HepG2 (cell line): ENCODE measurements around the gene TTBK1. TPM values are rescaled to one million over a fixed set of nuclear protein-coding genes. Genes with fewer than 3 reads are reported as not detected.

Source experiments
- ADNP ChIP-seq: sonication (generic); formaldehyde crosslinking; IDR thresholded peaks from 2 replicates; pipeline ENCODE4 v1.4.0; 2020; ENCODE audit warnings: missing genetic modification reagents
- HDAC1 ChIP-seq: sonication (generic); formaldehyde crosslinking; IDR thresholded peaks from 2 replicates; pipeline ENCODE4 v1.5.1; 2020; ENCODE audit warnings: mild to moderate bottlenecking, missing genetic modification reagents
- MEF2D ChIP-seq: sonication (generic); formaldehyde crosslinking; IDR thresholded peaks from 2 replicates; pipeline ENCODE4 v1.5.1; 2020; ENCODE audit warnings: mild to moderate bottlenecking, missing genetic modification reagents
- MIER2 ChIP-seq: IDR thresholded peaks from 2 replicates; pipeline ENCODE4 v1.6.1; 2016; ENCODE audit warnings: missing biosample characterization, missing genetic modification reagents
- PAWR ChIP-seq: sonication (generic); formaldehyde crosslinking; IDR thresholded peaks from 2 replicates; pipeline ENCODE4 v1.4.0; 2020; ENCODE audit warnings: missing genetic modification reagents, mild to moderate bottlenecking, borderline replicate concordance
- SAP130 ChIP-seq: IDR thresholded peaks from 2 replicates; pipeline ENCODE4 v1.6.1; 2016; ENCODE audit warnings: low read depth
- ZNF296 ChIP-seq: sonication (generic); formaldehyde crosslinking; conservative IDR thresholded peaks from 2 replicates; pipeline ENCODE4 v1.5.0; 2020; ENCODE audit warnings: mild to moderate bottlenecking, missing genetic modification reagents
- ZNF382 ChIP-seq: sonication (generic); formaldehyde crosslinking; IDR thresholded peaks from 2 replicates; pipeline ENCODE4 v1.5.0; 2020; ENCODE audit warnings: missing genetic modification reagents, mild to moderate bottlenecking, borderline replicate concordance
- ZNF530 ChIP-seq: sonication (generic); formaldehyde crosslinking; IDR thresholded peaks from 2 replicates; pipeline ENCODE4 v1.5.0; 2020; ENCODE audit warnings: low read depth, mild to moderate bottlenecking, missing genetic modification reagents
- ZNF562 ChIP-seq: sonication (generic); formaldehyde crosslinking; IDR thresholded peaks from 2 replicates; pipeline ENCODE4 v1.8.0; 2022; ENCODE audit warnings: missing genetic modification reagents, borderline replicate concordance
- ZNF7 ChIP-seq: IDR thresholded peaks from 2 replicates; pipeline ENCODE4 v1.6.1; 2016; ENCODE audit warnings: missing biosample characterization, missing genetic modification reagents
- polyA plus RNA-seq, 8 experiments: library from polyadenylated mRNA; depleted of rRNA in 3 of 8; stranded (reverse) in 7 of 8; unstranded in 1 of 8; fragments of >200 nt; fragmentation: Illumina TruSeq in 4 of 8; extraction: Trizol in 4 of 8; gene quantifications; 2 replicates each; pipeline versions ENCODE4 v1.2.1 to v1.2.3, GENCODE V29; 2011 to 2016; ENCODE audit warnings: low read depth in 4 of 8, missing spikeins in 1 of 8, mixed read lengths in 1 of 8; ENCODE audit not compliant: insufficient read depth in 1 of 8
- total RNA-seq, 5 experiments: library from RNA; depleted of rRNA; stranded (reverse); fragments of >200 nt; fragmentation: Illumina TruSeq; extraction: Trizol; gene quantifications; 2 replicates each; pipeline ENCODE4 v1.2.3, GENCODE V29; 2016; ENCODE audit warnings: low read depth in 1 of 5
- TF ChIP-seq, protein P1 (sequence below): IDR thresholded peaks from 2 replicates; pipeline ENCODE4 v1.6.1; 2016; ENCODE audit warnings: missing genetic modification reagents, missing compliant biosample characterization
- TF ChIP-seq, protein P2 (sequence below): IDR thresholded peaks from 2 replicates; pipeline ENCODE4 v1.6.1; 2016; ENCODE audit warnings: low read depth, control low read depth
- TF ChIP-seq, protein P3 (sequence below): sonication (generic); formaldehyde crosslinking; IDR thresholded peaks from 2 replicates; pipeline ENCODE4 v1.4.0; 2020; ENCODE audit warnings: missing genetic modification reagents, borderline replicate concordance
- TF ChIP-seq, protein P4 (sequence below): sonication (generic); formaldehyde crosslinking; IDR thresholded peaks from 2 replicates; pipeline ENCODE4 v1.8.0; 2022; ENCODE audit warnings: missing genetic modification reagents, low read depth, mild to moderate bottlenecking, borderline replicate concordance
- TF ChIP-seq, protein P5 (sequence below): sonication (generic); formaldehyde crosslinking; IDR thresholded peaks from 2 replicates; pipeline ENCODE4 v1.4.0; 2020; ENCODE audit warnings: missing genetic modification reagents, mild to moderate bottlenecking, borderline replicate concordance

The TTBK1 gene
- total and polyA plus RNA-seq, 2 of the 13 experiments (the other 11 are each of a cell fraction or from before 2014, with no cell fraction given) = 0.24 to 0.33 TPM

DNA sequence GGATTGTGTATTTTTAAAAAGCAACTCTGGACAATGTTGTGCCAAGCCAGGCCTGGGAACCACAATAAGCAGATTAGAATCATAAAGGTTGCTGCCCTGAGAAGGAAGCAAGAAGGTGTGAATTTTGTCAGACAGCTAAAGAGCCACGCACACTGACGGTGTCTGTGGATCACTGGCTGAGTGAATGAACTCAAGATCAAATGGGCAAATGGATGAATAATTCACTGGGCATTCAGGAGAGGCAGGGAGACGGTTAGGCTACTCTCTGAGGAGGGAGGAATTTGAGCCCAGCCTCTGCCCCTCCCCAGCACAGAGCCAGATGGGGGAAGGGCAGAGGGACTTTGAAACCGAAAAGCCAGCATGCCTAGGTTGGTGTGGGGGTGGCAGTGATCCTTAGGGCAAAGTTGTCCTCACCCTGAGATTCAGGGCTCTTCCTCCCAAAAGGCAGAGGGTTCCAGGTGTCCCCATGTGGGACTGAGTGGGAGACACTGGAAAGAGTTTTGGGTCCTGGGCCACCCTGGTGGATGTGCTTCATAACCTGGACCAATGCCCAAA, 35.3 kb downstream of the TTBK1 start (continued):
- TF ChIP-seq, protein P1, sequence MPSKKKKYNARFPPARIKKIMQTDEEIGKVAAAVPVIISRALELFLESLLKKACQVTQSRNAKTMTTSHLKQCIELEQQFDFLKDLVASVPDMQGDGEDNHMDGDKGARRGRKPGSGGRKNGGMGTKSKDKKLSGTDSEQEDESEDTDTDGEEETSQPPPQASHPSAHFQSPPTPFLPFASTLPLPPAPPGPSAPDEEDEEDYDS (CRISPR knock-in tag) = peak; percentile 1; the same call in 1 of the 2 replicates
- TF ChIP-seq ZNF296 (CRISPR knock-in tag) (no peak), MEF2D (CRISPR knock-in tag) (peak; percentile 81), HDAC1 (CRISPR knock-in tag) (peak; percentile 41), ZNF382 (no peak), ZNF7 (no peak), ZNF562 (CRISPR knock-in tag) (no peak), MIER2 (CRISPR knock-in tag) (no peak), SAP130 (CRISPR knock-in tag) (peak; percentile 44), ZNF530 (CRISPR knock-in tag) (no peak), PAWR (CRISPR knock-in tag) (no peak), ADNP (CRISPR knock-in tag) (no peak)
- TF ChIP-seq, protein P2, sequence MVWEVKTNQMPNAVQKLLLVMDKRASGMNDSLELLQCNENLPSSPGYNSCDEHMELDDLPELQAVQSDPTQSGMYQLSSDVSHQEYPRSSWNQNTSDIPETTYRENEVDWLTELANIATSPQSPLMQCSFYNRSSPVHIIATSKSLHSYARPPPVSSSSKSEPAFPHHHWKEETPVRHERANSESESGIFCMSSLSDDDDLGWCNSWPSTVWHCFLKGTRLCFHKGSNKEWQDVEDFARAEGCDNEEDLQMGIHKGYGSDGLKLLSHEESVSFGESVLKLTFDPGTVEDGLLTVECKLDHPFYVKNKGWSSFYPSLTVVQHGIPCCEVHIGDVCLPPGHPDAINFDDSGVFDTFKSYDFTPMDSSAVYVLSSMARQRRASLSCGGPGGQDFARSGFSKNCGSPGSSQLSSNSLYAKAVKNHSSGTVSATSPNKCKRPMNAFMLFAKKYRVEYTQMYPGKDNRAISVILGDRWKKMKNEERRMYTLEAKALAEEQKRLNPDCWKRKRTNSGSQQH (CRISPR knock-in tag) = no peak; the same call in 1 of the 2 replicates
- TF ChIP-seq, protein P3, sequence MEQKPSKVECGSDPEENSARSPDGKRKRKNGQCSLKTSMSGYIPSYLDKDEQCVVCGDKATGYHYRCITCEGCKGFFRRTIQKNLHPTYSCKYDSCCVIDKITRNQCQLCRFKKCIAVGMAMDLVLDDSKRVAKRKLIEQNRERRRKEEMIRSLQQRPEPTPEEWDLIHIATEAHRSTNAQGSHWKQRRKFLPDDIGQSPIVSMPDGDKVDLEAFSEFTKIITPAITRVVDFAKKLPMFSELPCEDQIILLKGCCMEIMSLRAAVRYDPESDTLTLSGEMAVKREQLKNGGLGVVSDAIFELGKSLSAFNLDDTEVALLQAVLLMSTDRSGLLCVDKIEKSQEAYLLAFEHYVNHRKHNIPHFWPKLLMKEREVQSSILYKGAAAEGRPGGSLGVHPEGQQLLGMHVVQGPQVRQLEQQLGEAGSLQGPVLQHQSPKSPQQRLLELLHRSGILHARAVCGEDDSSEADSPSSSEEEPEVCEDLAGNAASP (CRISPR knock-in tag) = 0 out of 2 replicates have a peak, but pooled peaks have one; percentile 14
- TF ChIP-seq, protein P4, sequence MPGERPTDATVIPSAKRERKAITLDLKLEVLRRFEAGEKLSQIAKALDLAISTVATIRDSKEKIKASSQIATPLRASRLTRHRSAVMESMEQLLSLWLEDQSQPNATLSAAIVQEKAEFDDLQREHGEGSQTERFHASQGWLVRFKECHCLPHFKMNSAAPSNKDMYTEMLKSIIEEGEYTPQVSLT (CRISPR knock-in tag) = no peak
- TF ChIP-seq, protein P5, sequence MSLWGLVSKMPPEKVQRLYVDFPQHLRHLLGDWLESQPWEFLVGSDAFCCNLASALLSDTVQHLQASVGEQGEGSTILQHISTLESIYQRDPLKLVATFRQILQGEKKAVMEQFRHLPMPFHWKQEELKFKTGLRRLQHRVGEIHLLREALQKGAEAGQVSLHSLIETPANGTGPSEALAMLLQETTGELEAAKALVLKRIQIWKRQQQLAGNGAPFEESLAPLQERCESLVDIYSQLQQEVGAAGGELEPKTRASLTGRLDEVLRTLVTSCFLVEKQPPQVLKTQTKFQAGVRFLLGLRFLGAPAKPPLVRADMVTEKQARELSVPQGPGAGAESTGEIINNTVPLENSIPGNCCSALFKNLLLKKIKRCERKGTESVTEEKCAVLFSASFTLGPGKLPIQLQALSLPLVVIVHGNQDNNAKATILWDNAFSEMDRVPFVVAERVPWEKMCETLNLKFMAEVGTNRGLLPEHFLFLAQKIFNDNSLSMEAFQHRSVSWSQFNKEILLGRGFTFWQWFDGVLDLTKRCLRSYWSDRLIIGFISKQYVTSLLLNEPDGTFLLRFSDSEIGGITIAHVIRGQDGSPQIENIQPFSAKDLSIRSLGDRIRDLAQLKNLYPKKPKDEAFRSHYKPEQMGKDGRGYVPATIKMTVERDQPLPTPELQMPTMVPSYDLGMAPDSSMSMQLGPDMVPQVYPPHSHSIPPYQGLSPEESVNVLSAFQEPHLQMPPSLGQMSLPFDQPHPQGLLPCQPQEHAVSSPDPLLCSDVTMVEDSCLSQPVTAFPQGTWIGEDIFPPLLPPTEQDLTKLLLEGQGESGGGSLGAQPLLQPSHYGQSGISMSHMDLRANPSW (CRISPR knock-in tag) = no peak
